ENCODE results near the gene GPR65. TPM values are rescaled to one million over a fixed set of nuclear protein-coding genes. Genes with fewer than 3 reads are reported as not detected.
"Not testable (repeated sequence)": the region's sequence is repeated elsewhere in the genome, so short reads cannot be mapped to it uniquely, and the experiment has no call there.

The GPR65 gene
- total and polyA plus RNA-seq, 3 experiments from 2014 or later = 15.2 to 40.4 (median 16.1) TPM

DNA sequence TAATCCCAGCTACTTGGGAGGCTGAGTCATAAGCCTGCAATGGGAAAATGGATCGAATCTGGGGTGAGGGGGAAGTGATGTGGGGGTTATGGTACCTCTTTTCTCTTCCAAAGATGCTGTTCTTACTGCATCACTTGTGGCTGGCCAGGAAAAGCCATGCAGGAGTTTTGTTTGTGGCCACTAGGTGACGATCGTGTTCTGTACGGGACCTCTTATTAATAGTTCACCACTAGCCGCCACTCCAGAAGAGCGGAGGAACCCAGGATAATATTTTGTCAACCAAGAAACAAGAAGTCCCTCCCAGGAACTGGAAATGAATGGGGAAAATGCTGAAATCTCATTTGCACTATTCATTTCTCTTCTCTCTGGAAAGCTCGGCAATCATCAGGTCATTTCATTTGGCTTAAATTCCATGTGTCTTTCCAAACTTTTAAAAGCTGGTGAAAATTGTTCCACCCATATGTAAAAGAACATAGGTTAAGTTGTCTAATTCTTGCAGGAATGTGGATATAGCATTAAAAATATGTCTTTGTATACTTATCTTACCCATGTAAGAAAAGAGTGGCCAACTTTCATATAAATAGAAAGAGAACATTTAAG is 8.9 kb downstream of the GPR65 start:
- Histone ChIP-seq H3K27ac (ENCODE audit: low read depth, low read length) (no peak overlapping the region), H3K36me3 (ENCODE audit: insufficient read depth, low read length) (peaks cover 4% of the 10 kb centered on the region), H3K4me1 (ENCODE audit: insufficient read depth, low read length) (peaks cover 52% of the 10 kb centered on the region), H3K27me3 (ENCODE audit: insufficient read depth, low read length, poor library complexity, severe bottlenecking) (no peaks in the 10 kb centered on the region), H3K4me3 (ENCODE audit: low read length) (no peak overlapping the region), H3K9me3 (ENCODE audit: low read length) (no peaks in the 10 kb centered on the region)
- Mint-ChIP-seq H3K4me3 (peak overlapping the region; percentile 24 to 74 (median 61)), H3K27ac (peak overlapping the region; percentile 64 to 99 (median 92)), H3K9me3 (no peaks in the 10 kb centered on the region), H3K36me3 (peaks cover 22 to 68% (median 33%) of the 10 kb centered on the region in 3 donors), H3K4me1 (peaks cover 86 to 92% (median 91%) of the 10 kb centered on the region in 3 donors), H3K27me3 (no peaks in the 10 kb centered on the region)
- CTCF ChIA-PET = interaction anchor here (0.7 to 3.5 kb wide), 7 partner anchors 16 to 175 kb away, joined by 3 to 22 read pairs (median 7); no protein-coding TSS in a partner anchor
- POLR2A ChIA-PET = interaction anchor here (1.0 to 1.1 kb wide), 2 partner anchors 41 to 116 kb away, joined by 3 read pairs; no protein-coding TSS in a partner anchor
- DNase-seq = peak in 4 of 5 donors; percentile 20 to 60 (median 33)

- Mint-ChIP-seq H3K27me3 (no peaks in the 10 kb centered on the region), H3K4me3 (peak overlapping the region in 3 of 7 donors; percentile 12 to 69 (median 52)), H3K9me3 (no peaks in the 10 kb centered on the region), H3K36me3 (peaks cover 17 to 41% (median 22%) of the 10 kb centered on the region in 3 donors), H3K4me1 (peaks cover 83 to 90% (median 87%) of the 10 kb centered on the region in 3 donors), H3K27ac (peak overlapping the region; percentile 4 to 97 (median 84))
- no peak overlapping the region for H3K4me3 ChIP-seq (ENCODE audit: low read length)
- ChIA-PET POLR2A (no interaction called here), CTCF (interaction anchor here (1.0 to 1.3 kb wide), 2 partner anchors 10 to 152 kb away, joined by 3 to 5 read pairs; no protein-coding TSS in a partner anchor)
- no peak overlapping the region for H3K27ac ChIP-seq (ENCODE audit: low read depth, low read length)
- no peaks in the 10 kb centered on the region for H3K36me3 ChIP-seq (ENCODE audit: insufficient read depth, low read length)
- no peaks in the 10 kb centered on the region for H3K9me3 ChIP-seq (ENCODE audit: low read length)
- H3K4me1 ChIP-seq (ENCODE audit: insufficient read depth, low read length) = peaks cover 23% of the 10 kb centered on the region
- no peak for DNase-seq
- H3K27me3 ChIP-seq (ENCODE audit: insufficient read depth, low read length, poor library complexity, severe bottlenecking) = no peaks in the 10 kb centered on the region
These were observed 11.8 kb downstream of the GPR65 start for GRCh38 chr14:88016768-88017167.

- Mint-ChIP-seq H3K9me3 (no peaks in the 10 kb centered on the region), H3K4me3 (peak overlapping the region in 1 of 7 donors; percentile 55), H3K27ac (peak overlapping the region in 7 of 8 donors; percentile 19 to 97 (median 88)), H3K27me3 (no peaks in the 10 kb centered on the region), H3K36me3 (peaks cover 16 to 34% (median 17%) of the 10 kb centered on the region in 3 donors), H3K4me1 (peaks cover 76 to 90% (median 87%) of the 10 kb centered on the region in 3 donors)
- Histone ChIP-seq H3K4me3 (ENCODE audit: low read length) (no peak overlapping the region), H3K27me3 (ENCODE audit: insufficient read depth, low read length, poor library complexity, severe bottlenecking) (no peaks in the 10 kb centered on the region), H3K27ac (ENCODE audit: low read depth, low read length) (no peak overlapping the region), H3K9me3 (ENCODE audit: low read length) (no peaks in the 10 kb centered on the region), H3K36me3 (ENCODE audit: insufficient read depth, low read length) (no peaks in the 10 kb centered on the region), H3K4me1 (ENCODE audit: insufficient read depth, low read length) (peaks cover 16% of the 10 kb centered on the region)
- ChIA-PET CTCF (interaction anchor here (1.1 to 1.3 kb wide), 2 partner anchors 29 to 151 kb away, joined by 3 to 5 read pairs; no protein-coding TSS in a partner anchor), POLR2A (no interaction called here)
- no peak for DNase-seq
These were observed 12.6 kb downstream of the GPR65 start for GRCh38 chr14:88017535-88017934.

DNA sequence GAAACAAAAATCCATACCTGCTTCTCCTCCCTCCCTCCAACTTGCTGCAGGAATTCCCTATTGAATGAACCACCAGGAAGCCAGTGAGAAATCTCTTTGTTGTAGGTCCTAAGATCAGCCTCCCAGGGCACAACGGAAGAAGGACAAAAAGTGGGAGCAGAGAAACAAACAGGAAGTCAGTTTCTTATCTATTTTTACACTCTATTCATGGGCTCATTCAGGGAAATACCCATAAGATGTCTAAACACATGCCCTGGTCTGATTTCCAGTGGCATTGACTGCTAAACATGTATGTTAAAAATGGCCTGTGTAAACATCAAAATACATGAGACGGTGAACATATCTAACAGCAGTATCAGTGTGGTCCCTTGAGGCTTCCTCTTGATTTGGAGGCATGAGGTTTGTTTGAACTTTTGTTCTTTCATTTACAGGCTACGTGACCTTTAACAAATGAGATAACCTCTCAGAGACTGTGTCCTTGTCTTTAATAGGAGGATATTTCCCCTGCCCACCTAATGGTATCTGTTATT is 18.8 kb downstream of the GPR65 start:
- Mint-ChIP-seq H3K4me1 (peaks cover 82 to 97% (median 94%) of the 10 kb centered on the region in 3 donors), H3K27me3 (no peaks in the 10 kb centered on the region), H3K9me3 (no peaks in the 10 kb centered on the region), H3K36me3 (peaks cover under 1 to 9% (median 5%) of the 10 kb centered on the region in 3 donors), H3K4me3 (peak overlapping the region in 5 of 7 donors; percentile 2 to 70 (median 19)), H3K27ac (peak overlapping the region in 7 of 8 donors; percentile 67 to 97 (median 82))
- no peak overlapping the region for H3K27ac ChIP-seq (ENCODE audit: low read depth, low read length)
- peaks cover 45% of the 10 kb centered on the region for H3K4me1 ChIP-seq (ENCODE audit: insufficient read depth, low read length)
- H3K36me3 ChIP-seq (ENCODE audit: insufficient read depth, low read length) = no peaks in the 10 kb centered on the region
- H3K9me3 ChIP-seq (ENCODE audit: low read length) = no peaks in the 10 kb centered on the region
- no peak overlapping the region for H3K4me3 ChIP-seq (ENCODE audit: low read length)
- peak in 1 of 5 donors; percentile 15 for DNase-seq
- CTCF ChIA-PET = no interaction called here
- no peaks in the 10 kb centered on the region for H3K27me3 ChIP-seq (ENCODE audit: insufficient read depth, low read length, poor library complexity, severe bottlenecking)
- POLR2A ChIA-PET = no interaction called here

- H3K27me3 Mint-ChIP-seq; H3K27ac ChIP-seq (ENCODE audit: low read depth, low read length); DNase-seq; POLR2A ChIA-PET; CTCF ChIA-PET; H3K9me3 Mint-ChIP-seq; H3K4me3 ChIP-seq (ENCODE audit: low read length); H3K36me3 Mint-ChIP-seq; H3K9me3 ChIP-seq (ENCODE audit: low read length); H3K27me3 ChIP-seq (ENCODE audit: insufficient read depth, low read length, poor library complexity, severe bottlenecking); H3K36me3 ChIP-seq (ENCODE audit: insufficient read depth, low read length): not testable (repeated sequence)
- Mint-ChIP-seq H3K27ac (peak overlapping the region; percentile 67 to 97 (median 84)), H3K4me3 (peak overlapping the region in 6 of 7 donors; percentile 19 to 70 (median 36)), H3K4me1 (peaks cover 81 to 100% (median 96%) of the 10 kb centered on the region in 3 donors)
- H3K4me1 ChIP-seq (ENCODE audit: insufficient read depth, low read length) = peaks cover 50% of the 10 kb centered on the region
These were observed 19.5 kb downstream of the GPR65 start for GRCh38 chr14:88024252-88025086.

- peaks cover 0 to 7% (median 0%) of the 10 kb centered on the region in 3 donors for H3K36me3 Mint-ChIP-seq
- peak overlapping the region in 1 of 7 donors; percentile 12 for H3K4me3 Mint-ChIP-seq
- H3K27ac Mint-ChIP-seq = peak overlapping the region in 6 of 8 donors; percentile 65 to 88 (median 80)
- Histone ChIP-seq H3K4me3 (ENCODE audit: low read length) (no peak overlapping the region), H3K36me3 (ENCODE audit: insufficient read depth, low read length) (no peaks in the 10 kb centered on the region), H3K9me3 (ENCODE audit: low read length) (no peaks in the 10 kb centered on the region), H3K4me1 (ENCODE audit: insufficient read depth, low read length) (peaks cover 58% of the 10 kb centered on the region), H3K27me3 (ENCODE audit: insufficient read depth, low read length, poor library complexity, severe bottlenecking) (no peaks in the 10 kb centered on the region), H3K27ac (ENCODE audit: low read depth, low read length) (no peak overlapping the region)
- ChIA-PET POLR2A (no interaction called here), CTCF (no interaction called here)
- no peaks in the 10 kb centered on the region for H3K27me3 Mint-ChIP-seq
- no peak for DNase-seq
- peaks cover 81 to 100% (median 96%) of the 10 kb centered on the region in 3 donors for H3K4me1 Mint-ChIP-seq
- no peaks in the 10 kb centered on the region for H3K9me3 Mint-ChIP-seq
These were observed 20.4 kb downstream of the GPR65 start for GRCh38 chr14:88025313-88025712.

GRCh38 chr14:88026890-88027289 is 22.0 kb downstream of the GPR65 start:
- Mint-ChIP-seq H3K4me1 (peaks cover 79 to 99% (median 97%) of the 10 kb centered on the region in 3 donors), H3K4me3 (peak overlapping the region; percentile 2 to 87 (median 72)), H3K9me3 (no peaks in the 10 kb centered on the region), H3K27ac (peak overlapping the region; percentile 17 to 98 (median 88)), H3K36me3 (peaks cover 0 to 2% (median 0%) of the 10 kb centered on the region in 3 donors), H3K27me3 (no peaks in the 10 kb centered on the region)
- CTCF ChIA-PET = interaction anchor here (1.3 kb wide), 1 partner anchor 20 kb away, joined by 4 read pairs; no protein-coding TSS in a partner anchor
- no peaks in the 10 kb centered on the region for H3K36me3 ChIP-seq (ENCODE audit: insufficient read depth, low read length)
- POLR2A ChIA-PET = interaction anchor here (0.6 to 1.0 kb wide), 2 partner anchors 23 to 34 kb away, joined by 3 to 4 read pairs; partner anchors contain the start of gene GALC
- peak in 1 of 5 donors; percentile 50 for DNase-seq
- no peak overlapping the region for H3K27ac ChIP-seq (ENCODE audit: low read depth, low read length)
- H3K4me1 ChIP-seq (ENCODE audit: insufficient read depth, low read length) = peaks cover 62% of the 10 kb centered on the region
- H3K27me3 ChIP-seq (ENCODE audit: insufficient read depth, low read length, poor library complexity, severe bottlenecking) = no peaks in the 10 kb centered on the region
- no peaks in the 10 kb centered on the region for H3K9me3 ChIP-seq (ENCODE audit: low read length)
- H3K4me3 ChIP-seq (ENCODE audit: low read length) = peak overlapping the region; percentile 1
